WERI-Rb-1 (cell line): Measurements from ENCODE around the gene HAAO.

Source experiments
- DNase-seq: peaks from one replicate; pipeline ENCODE4 v3.0.0-alpha.2; 2020
- H3K27ac ChIP-seq: fragments of 250-450 bp; sonication (Bioruptor Pico); 2 replicates; pipeline ENCODE4 v1.5.1; 2020; ENCODE audit warnings: mild to moderate bottlenecking, moderate library complexity
- H3K27me3 ChIP-seq: fragments of 250-450 bp; sonication (Bioruptor Pico); 2 replicates; pipeline ENCODE4 v1.5.1; 2021; ENCODE audit warnings: mild to moderate bottlenecking, low read depth, moderate library complexity; ENCODE audit not compliant: insufficient read depth, severe bottlenecking
- H3K36me3 ChIP-seq: fragments of 250-450 bp; sonication (Bioruptor Pico); 2 replicates; pipeline ENCODE4 v1.5.1; 2020; ENCODE audit warnings: mild to moderate bottlenecking, moderate library complexity
- H3K4me3 ChIP-seq: 2 replicates; pipeline ENCODE4 v1.5.1; 2011; ENCODE audit warnings: low read depth, mild to moderate bottlenecking, control low read depth, low read length
- H3K9me3 ChIP-seq: fragments of 250-450 bp; sonication (Bioruptor Pico); 2 replicates; pipeline ENCODE4 v1.5.1; 2021; ENCODE audit warnings: mild to moderate bottlenecking, moderate library complexity; ENCODE audit not compliant: severe bottlenecking
- TF ChIP-seq, protein P1 (sequence below): IDR thresholded peaks from 2 replicates; pipeline ENCODE4 v1.5.1; 2011; ENCODE audit warnings: low read depth, mild to moderate bottlenecking, control low read depth, inconsistent platforms, low read length

The HAAO gene

DNA sequence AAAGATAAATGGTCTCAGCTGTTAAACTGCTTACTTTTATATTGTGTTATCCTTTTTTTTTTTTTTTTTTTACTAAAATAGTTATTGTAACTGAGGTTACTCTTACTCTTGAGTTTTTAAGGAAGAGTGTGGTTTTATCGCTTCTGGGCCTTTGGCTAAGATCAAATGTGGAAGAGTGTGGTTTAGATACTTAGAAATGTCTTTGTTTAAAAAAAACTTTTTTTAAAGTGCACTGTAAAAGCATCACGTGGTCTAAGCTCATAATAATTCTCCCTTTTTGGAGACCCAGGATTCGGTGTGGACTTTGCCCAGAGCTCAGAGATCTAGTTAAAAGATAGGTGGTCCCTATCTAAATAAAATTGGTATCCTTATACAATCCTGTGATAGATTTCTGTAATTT is 16.6 kb downstream of the HAAO start:
- no peaks in the 10 kb centered on the region for H3K36me3 ChIP-seq
- H3K9me3 ChIP-seq = peaks cover 15% of the 10 kb centered on the region
- TF ChIP-seq, protein P1, sequence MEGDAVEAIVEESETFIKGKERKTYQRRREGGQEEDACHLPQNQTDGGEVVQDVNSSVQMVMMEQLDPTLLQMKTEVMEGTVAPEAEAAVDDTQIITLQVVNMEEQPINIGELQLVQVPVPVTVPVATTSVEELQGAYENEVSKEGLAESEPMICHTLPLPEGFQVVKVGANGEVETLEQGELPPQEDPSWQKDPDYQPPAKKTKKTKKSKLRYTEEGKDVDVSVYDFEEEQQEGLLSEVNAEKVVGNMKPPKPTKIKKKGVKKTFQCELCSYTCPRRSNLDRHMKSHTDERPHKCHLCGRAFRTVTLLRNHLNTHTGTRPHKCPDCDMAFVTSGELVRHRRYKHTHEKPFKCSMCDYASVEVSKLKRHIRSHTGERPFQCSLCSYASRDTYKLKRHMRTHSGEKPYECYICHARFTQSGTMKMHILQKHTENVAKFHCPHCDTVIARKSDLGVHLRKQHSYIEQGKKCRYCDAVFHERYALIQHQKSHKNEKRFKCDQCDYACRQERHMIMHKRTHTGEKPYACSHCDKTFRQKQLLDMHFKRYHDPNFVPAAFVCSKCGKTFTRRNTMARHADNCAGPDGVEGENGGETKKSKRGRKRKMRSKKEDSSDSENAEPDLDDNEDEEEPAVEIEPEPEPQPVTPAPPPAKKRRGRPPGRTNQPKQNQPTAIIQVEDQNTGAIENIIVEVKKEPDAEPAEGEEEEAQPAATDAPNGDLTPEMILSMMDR = no peak
- H3K27me3 ChIP-seq = no peaks in the 10 kb centered on the region
- no peak overlapping the region for H3K4me3 ChIP-seq
- no peak for DNase-seq
- H3K27ac ChIP-seq = no peak overlapping the region

DNA sequence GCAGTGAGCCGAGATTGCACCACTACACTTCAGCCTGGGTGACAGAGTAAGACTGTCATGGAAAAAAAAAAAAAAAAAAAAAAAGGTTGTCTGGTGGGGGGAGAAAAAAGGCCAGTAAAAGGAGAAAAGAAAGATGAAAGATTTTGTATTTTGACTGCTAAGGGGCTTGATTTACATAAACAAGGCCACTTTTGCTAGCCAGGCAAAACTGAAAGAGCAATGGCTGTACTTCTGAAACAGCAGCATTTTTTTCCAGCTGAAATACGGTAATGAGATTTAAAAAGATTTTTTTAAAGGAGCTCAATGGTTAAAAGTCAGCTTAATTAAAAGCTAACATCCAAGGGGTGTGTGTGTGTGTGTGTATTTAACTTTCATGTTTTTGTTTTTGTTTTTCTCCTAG is 17.2 kb downstream of the HAAO start:
- Histone ChIP-seq H3K9me3 (peaks cover 15% of the 10 kb centered on the region), H3K27me3 (no peaks in the 10 kb centered on the region), H3K36me3 (no peaks in the 10 kb centered on the region), H3K4me3 (no peak overlapping the region), H3K27ac (no peak overlapping the region)
- no peak for DNase-seq
- TF ChIP-seq, protein P1 = no peak

DNA sequence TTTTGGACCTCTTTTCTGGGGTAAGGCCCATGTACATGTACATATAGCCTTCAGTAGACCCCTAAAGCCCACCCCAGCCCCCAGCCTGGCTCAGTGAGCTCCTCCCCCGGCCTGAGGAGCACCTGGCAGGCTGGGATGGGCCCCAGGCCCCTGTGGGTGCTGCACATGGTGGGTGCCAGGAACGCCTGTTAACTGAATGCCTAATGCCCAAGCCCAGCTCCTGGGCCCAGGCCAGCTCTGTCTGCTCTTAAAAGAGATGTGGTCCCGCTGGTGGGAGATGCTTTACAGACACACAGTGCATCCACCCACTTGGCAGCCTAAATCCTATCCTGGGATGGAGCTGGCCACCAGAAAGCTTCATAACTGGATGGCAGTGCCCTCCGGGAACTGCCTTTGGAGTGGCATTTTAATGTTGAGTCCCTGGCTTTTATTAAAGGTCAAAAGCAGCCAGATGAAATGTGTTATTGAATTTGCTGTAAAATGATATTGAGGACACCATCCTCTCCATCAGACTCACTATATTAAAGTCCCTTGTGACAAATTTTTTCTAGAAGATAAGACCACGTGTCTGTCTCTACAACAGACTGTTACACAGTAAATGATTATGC is 20.7 kb downstream of the HAAO start:
- TF ChIP-seq, protein P1 = no peak
- no peak for DNase-seq
- Histone ChIP-seq H3K27me3 (no peaks in the 10 kb centered on the region), H3K4me3 (no peak overlapping the region), H3K9me3 (no peaks in the 10 kb centered on the region), H3K36me3 (no peaks in the 10 kb centered on the region), H3K27ac (no peak overlapping the region)

DNA sequence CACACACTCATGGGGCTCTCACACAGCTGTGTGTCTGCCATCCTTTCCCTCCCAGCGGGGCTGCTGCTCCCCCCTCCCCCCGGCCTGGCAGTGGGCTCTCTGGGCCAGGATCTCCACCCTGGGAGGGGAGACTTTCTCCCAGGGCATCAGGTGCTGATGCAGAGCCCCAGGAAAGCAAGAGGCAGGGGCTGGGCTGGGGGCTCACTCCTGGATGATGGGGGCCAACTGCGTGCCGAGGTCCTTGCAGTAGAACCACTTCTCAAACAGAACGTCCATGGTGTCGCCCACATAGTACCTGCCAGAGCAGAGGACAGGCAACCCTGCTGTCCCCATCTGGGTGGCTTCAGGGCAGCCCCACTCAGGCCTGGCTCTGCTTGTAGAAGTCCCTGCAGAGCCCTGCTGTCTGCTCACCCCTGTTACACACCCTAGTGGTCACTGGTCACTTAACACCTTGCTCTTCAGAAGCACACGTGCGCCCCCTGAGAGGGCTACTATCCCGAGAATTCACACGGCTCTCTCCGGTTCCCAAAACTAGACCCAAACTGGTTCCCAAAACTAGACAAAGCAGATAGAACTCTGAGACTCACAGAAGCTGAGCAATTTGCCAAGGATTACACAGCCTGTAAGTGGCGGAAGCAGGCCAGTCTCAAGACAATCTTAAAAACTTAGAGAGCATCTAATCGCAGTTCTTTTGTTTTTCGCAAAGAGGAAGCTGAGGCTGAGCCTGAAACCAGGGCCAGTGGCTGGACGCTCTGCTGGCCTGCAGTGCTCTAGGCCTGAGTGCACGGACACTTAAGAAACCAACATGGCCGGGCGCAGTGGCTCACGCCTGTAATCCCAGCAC is 21.9 kb downstream of the HAAO start:
- H3K27ac ChIP-seq = no peak overlapping the region
- DNase-seq = peak; percentile 85
- TF ChIP-seq, protein P1 = peak; percentile 95

DNA sequence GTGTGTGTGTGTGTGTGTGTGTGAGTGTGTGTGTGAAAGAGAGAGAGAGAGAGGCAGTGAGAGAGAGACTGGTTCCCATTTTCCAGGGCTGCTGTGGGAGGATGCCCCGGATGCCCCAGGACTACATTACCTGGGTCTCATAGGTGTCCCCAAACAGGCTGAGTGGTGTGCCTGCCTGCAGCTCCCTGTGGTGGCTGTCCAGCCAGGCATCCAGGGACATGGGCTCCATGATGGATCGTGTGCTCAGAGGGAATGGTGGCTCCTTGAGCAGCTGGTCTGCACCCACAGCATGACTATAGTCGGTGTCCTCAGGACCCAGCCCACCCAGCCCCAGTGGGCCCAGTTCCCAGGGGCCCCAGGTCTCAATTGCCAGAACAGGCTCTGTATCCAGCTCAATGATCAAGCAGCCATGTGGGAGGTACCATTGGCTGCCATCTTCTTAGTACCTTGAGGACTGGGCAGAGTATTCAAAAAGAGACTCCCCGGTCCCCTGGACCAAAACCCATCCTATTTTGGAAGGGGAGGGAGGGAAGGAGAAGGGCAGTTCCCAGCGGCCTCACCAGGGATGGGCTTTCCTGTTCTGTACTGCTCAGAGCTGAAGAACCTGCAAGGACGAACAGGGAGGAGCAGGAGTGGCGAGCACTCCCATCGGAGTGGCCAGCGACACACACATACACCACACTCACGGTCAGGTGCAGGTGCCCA is 22.6 kb downstream of the HAAO start:
- Histone ChIP-seq H3K9me3 (no peaks in the 10 kb centered on the region), H3K36me3 (no peaks in the 10 kb centered on the region), H3K27me3 (no peaks in the 10 kb centered on the region), H3K27ac (no peak overlapping the region), H3K4me3 (no peak overlapping the region)
- TF ChIP-seq, protein P1 = no peak
- DNase-seq = no peak

More for the DNA sequence above, 21.9 kb downstream of the HAAO start:
- Histone ChIP-seq H3K9me3 (no peaks in the 10 kb centered on the region), H3K4me3 (no peak overlapping the region), H3K36me3 (no peaks in the 10 kb centered on the region), H3K27me3 (no peaks in the 10 kb centered on the region)
